Osteoblast (primary cell): ENCODE results near the gene ACAP3. TPM values are rescaled to one million over a fixed set of nuclear protein-coding genes. Genes with fewer than 3 reads are reported as not detected.

Source experiments
- DNase-seq: peaks from one replicate; pipeline ENCODE4 v3.0.0; 2011; ENCODE audit warnings: low spot score, mixed read lengths; ENCODE audit not compliant: insufficient read length; ENCODE audit errors: missing footprints
- H2AFZ ChIP-seq: 2 replicates; pipeline ENCODE4 v1.6.0; 2011; ENCODE audit warnings: mild to moderate bottlenecking, low read length
- H3K27ac ChIP-seq: 2 replicates; pipeline ENCODE4 v1.5.1; 2011; ENCODE audit warnings: mild to moderate bottlenecking, low read depth, low read length, moderate library complexity
- H3K27me3 ChIP-seq: 2 replicates; pipeline ENCODE4 v1.6.0; 2012; ENCODE audit warnings: mild to moderate bottlenecking, control low read depth, inconsistent platforms, low read length, moderate library complexity; ENCODE audit not compliant: insufficient read depth
- H3K36me3 ChIP-seq: 2 replicates; pipeline ENCODE4 v1.5.1; 2011; ENCODE audit warnings: mild to moderate bottlenecking, low read length, control low read depth, moderate library complexity; ENCODE audit not compliant: insufficient read depth
- H3K4me1 ChIP-seq: 2 replicates; pipeline ENCODE4 v1.5.1; 2011; ENCODE audit warnings: mild to moderate bottlenecking, low read length, control low read depth, moderate library complexity; ENCODE audit not compliant: insufficient read depth
- H3K4me2 ChIP-seq: 2 replicates; pipeline ENCODE4 v1.6.0; 2011; ENCODE audit warnings: mild to moderate bottlenecking, low read length; ENCODE audit not compliant: insufficient read depth
- H3K4me3 ChIP-seq: fragments of 200-600 bp; sonication (generic); 3 replicates; pipeline ENCODE4 v1.5.1; 2012; ENCODE audit warnings: mild to moderate bottlenecking, low read length, inconsistent platforms; ENCODE audit not compliant: insufficient read depth
- H3K79me2 ChIP-seq: 2 replicates; pipeline ENCODE4 v1.6.0; 2012; ENCODE audit warnings: mild to moderate bottlenecking, low read length, control low read depth, inconsistent platforms; ENCODE audit not compliant: insufficient read depth
- H3K9me3 ChIP-seq: 2 replicates; pipeline ENCODE4 v1.5.1; 2011; ENCODE audit warnings: low read depth, low read length, control low read depth
- H4K20me1 ChIP-seq: 2 replicates; pipeline ENCODE4 v1.6.0; 2012; ENCODE audit warnings: mild to moderate bottlenecking, low read length, control low read depth; ENCODE audit not compliant: insufficient read depth
- total RNA-seq: library from RNA; depleted of rRNA; stranded (reverse); fragments of >200 nt; gene quantifications from 2 replicates; pipeline ENCODE4 v1.2.3, GENCODE V29; 2012
- TF ChIP-seq, protein P1 (sequence below): IDR thresholded peaks from 2 replicates; pipeline ENCODE4 v1.5.1; 2011; ENCODE audit warnings: mild to moderate bottlenecking, low read depth, low read length, moderate library complexity; ENCODE audit errors: extremely low read depth

Gene ACAP3
- total RNA-seq, 1 donor = 46.7 TPM

DNA sequence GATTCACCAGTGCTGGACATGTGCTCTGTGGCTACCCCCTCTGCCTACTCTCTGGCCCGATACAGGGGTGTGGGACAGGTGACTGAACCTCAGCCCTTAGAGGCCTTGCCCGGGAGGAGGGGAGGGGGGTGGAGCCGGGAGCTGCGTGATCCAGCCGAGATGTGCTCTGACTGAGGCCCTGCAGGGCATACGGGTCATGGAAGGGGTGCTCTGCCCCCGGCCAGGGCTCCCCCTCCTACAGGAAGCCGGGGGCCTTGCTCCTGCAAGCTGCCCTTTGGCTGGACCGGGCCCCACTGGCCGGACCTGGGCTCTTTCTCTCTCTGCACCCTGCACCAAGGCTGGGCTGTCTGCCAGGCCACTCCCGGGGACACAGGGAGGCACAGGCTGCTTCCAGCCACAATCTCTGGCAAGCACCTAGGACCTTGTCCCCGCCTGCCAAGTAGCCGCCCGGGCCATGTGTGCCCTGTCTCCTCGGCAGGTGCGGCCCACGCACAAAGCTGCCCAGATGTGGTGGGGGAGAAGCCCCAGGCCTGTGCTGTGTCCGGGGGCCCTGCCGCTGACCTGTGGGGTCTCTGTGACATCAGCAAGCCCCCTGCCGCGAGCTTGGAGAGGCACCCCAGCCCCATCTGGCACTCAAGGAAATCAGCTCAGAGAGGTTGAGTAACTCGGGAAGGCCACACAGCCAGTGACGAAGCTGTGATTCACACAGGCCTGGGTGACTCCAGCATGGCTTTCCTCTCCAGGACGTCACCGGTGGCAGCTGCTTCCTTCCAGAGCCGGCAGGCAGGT is 26.0 kb downstream of the ACAP3 start:
- DNase-seq = peak; percentile 98
- H3K27ac ChIP-seq = peak overlapping the region; percentile 5

DNA sequence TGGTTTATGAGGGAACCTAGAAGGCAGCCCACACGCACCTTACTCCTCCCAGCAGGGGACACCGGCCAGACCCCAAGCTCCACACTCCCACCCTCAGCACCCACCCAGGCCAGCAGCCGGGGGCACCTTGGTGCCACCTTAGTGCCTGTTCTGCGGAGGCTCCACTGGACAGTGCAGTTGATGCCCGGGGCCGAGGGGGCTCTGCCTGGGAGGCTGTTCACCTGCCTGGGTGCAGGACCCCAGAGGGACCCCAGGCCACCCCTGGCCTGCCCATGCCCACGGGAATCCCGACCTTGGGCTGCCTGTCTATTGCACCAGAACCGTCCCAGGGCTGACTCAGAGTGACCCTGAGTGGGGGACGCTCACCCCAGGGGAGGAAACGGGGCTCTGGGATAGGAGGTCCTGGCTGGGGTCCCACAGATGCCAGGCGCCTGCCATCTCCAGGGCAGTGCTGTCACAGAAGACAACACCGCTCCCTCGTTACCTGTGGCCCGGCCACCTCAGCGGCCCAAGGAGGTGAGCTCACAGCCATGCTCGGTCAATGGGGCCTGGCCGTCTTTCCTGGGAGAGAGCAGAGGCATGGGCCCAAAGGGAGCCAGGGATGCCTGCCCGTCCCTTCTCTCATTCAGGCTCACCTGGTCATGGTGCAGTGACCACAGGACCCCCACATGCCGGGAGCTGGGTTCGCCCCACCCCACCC is 26.8 kb downstream of the ACAP3 start:
- Histone ChIP-seq H3K27ac (no peak overlapping the region), H3K4me1 (no peaks in the 10 kb centered on the region), H3K79me2 (no peaks in the 10 kb centered on the region), H4K20me1 (no peaks in the 10 kb centered on the region), H3K9me3 (no peaks in the 10 kb centered on the region), H3K4me2 (no peak overlapping the region), H3K27me3 (no peaks in the 10 kb centered on the region), H3K4me3 (no peak overlapping the region), H3K36me3 (no peaks in the 10 kb centered on the region), H2AFZ (no peak overlapping the region)
- DNase-seq = no peak
- TF ChIP-seq, protein P1, sequence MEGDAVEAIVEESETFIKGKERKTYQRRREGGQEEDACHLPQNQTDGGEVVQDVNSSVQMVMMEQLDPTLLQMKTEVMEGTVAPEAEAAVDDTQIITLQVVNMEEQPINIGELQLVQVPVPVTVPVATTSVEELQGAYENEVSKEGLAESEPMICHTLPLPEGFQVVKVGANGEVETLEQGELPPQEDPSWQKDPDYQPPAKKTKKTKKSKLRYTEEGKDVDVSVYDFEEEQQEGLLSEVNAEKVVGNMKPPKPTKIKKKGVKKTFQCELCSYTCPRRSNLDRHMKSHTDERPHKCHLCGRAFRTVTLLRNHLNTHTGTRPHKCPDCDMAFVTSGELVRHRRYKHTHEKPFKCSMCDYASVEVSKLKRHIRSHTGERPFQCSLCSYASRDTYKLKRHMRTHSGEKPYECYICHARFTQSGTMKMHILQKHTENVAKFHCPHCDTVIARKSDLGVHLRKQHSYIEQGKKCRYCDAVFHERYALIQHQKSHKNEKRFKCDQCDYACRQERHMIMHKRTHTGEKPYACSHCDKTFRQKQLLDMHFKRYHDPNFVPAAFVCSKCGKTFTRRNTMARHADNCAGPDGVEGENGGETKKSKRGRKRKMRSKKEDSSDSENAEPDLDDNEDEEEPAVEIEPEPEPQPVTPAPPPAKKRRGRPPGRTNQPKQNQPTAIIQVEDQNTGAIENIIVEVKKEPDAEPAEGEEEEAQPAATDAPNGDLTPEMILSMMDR = no peak

More for the DNA sequence above, 26.0 kb downstream of the ACAP3 start:
- H2AFZ ChIP-seq = no peak overlapping the region
- H3K9me3 ChIP-seq = no peaks in the 10 kb centered on the region
- no peaks in the 10 kb centered on the region for H3K36me3 ChIP-seq
- H4K20me1 ChIP-seq = no peaks in the 10 kb centered on the region
- H3K4me1 ChIP-seq = no peaks in the 10 kb centered on the region
- no peak overlapping the region for H3K4me3 ChIP-seq
- H3K27me3 ChIP-seq = no peaks in the 10 kb centered on the region
- no peaks in the 10 kb centered on the region for H3K79me2 ChIP-seq
- TF ChIP-seq, protein P1 = no peak
- no peak overlapping the region for H3K4me2 ChIP-seq

DNA sequence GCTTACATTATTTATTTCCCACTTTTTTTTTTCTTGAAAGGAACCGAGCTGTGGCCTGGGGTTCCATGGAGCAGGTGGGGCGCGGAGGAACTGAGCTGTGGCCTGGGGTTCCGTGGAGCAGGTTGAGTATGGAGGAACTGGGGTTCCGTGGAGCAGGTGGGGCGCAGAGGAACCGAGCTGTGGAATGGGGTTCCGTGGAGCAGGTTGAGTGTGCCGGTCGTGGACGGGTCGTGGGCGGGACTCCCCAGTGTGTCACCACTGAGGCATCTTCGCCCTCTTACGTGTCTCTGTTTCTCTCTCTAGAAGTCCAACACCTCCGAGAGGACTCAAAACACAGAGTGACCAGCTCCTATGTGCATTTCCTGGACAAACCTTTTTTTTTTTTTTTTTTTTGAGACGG is 28.7 kb downstream of the ACAP3 start:
- H3K4me1 ChIP-seq = no peaks in the 10 kb centered on the region
- H3K27me3 ChIP-seq = no peaks in the 10 kb centered on the region
- TF ChIP-seq, protein P1 = no peak
- no peaks in the 10 kb centered on the region for H3K9me3 ChIP-seq
- H3K27ac ChIP-seq = no peak overlapping the region
- H3K4me3 ChIP-seq = no peak overlapping the region
- DNase-seq = no peak
- no peak overlapping the region for H3K4me2 ChIP-seq
- no peak overlapping the region for H2AFZ ChIP-seq
- peaks cover 3% of the 10 kb centered on the region for H3K79me2 ChIP-seq
- no peaks in the 10 kb centered on the region for H3K36me3 ChIP-seq
- no peaks in the 10 kb centered on the region for H4K20me1 ChIP-seq

DNA sequence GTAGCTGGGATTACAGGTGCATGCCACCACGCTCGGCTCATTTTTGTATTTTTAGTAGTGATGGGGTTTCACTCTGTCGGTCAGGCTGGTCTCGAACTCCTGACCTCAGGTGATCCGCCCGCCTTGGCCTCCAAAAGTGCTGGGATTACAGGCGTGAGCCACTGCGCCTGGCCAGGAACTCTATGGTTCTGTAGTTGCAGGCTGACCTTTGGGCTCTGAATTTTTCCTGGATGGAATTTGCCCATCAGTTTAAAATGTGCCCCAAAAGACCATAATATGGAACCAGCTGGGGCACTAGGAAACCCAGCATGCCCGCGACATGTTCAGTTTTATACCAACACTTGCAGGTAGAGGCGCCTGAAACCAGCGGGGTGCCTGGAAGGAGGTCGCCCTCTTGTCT is 29.1 kb downstream of the ACAP3 start:
- no peaks in the 10 kb centered on the region for H3K9me3 ChIP-seq
- DNase-seq = no peak

More for the DNA sequence above, 29.1 kb downstream of the ACAP3 start:
- TF ChIP-seq, protein P1 = no peak
- peaks cover 3% of the 10 kb centered on the region for H3K79me2 ChIP-seq
- H2AFZ ChIP-seq = no peak overlapping the region
- no peak overlapping the region for H3K27ac ChIP-seq
- H3K4me3 ChIP-seq = no peak overlapping the region
- no peaks in the 10 kb centered on the region for H3K36me3 ChIP-seq
- H3K4me2 ChIP-seq = no peak overlapping the region
- no peaks in the 10 kb centered on the region for H4K20me1 ChIP-seq
- no peaks in the 10 kb centered on the region for H3K27me3 ChIP-seq
- H3K4me1 ChIP-seq = no peaks in the 10 kb centered on the region
